ENCODE results near the gene EEF2K.

GRCh38 chr16:22252317-22252716, 46.2 kb downstream of the EEF2K start:
- TF ChIP-seq EZH2phosphoT487 (IDR thresholded peaks at IDR 0.05; ENCODE audit: borderline replicate concordance, low read length) (no peak), EZH2 (IDR thresholded peaks at IDR 0.05; ENCODE audit: low read length, unreplicated experiment) (no peak)
